Neuronal stem cell (in vitro differentiated cells): Measurements from ENCODE around the gene RBFOX2.
"Not testable (repeated sequence)": the region's sequence is repeated elsewhere in the genome, so short reads cannot be mapped to it uniquely, and the experiment has no call there.

ENCODE experiments used
- DNase-seq: peaks from one replicate; pipeline ENCODE4 v3.0.0-alpha.2; 2013; ENCODE audit warnings: low spot score
- H2AFZ ChIP-seq: one replicate; pipeline ENCODE4 v1.6.1; 2013; ENCODE audit warnings: mild to moderate bottlenecking, low read length, inconsistent platforms
- H2AK5ac ChIP-seq: 2 replicates; pipeline ENCODE4 v1.6.1; 2013; ENCODE audit warnings: low read depth, mild to moderate bottlenecking, inconsistent platforms, low read length, moderate library complexity, mixed read lengths
- H2BK120ac ChIP-seq: 2 replicates; pipeline ENCODE4 v1.6.1; 2013; ENCODE audit warnings: low read depth, mild to moderate bottlenecking, inconsistent platforms, low read length, moderate library complexity, mixed read lengths
- H2BK12ac ChIP-seq: one replicate; pipeline ENCODE4 v1.6.1; 2013; ENCODE audit warnings: low read length, inconsistent platforms
- H2BK15ac ChIP-seq: 2 replicates; pipeline ENCODE4 v1.6.1; 2013; ENCODE audit warnings: mild to moderate bottlenecking, low read length, inconsistent platforms, mixed read lengths
- H2BK5ac ChIP-seq: one replicate; pipeline ENCODE4 v1.6.1; 2013; ENCODE audit warnings: inconsistent platforms, mild to moderate bottlenecking, low read length, moderate library complexity
- H3K14ac ChIP-seq: one replicate; pipeline ENCODE4 v1.6.1; 2013; ENCODE audit warnings: low read length, inconsistent platforms
- H3K18ac ChIP-seq: 2 replicates; pipeline ENCODE4 v1.6.1; 2013; ENCODE audit warnings: low read length, inconsistent platforms
- H3K23ac ChIP-seq: 2 replicates; pipeline ENCODE4 v1.6.1; 2013; ENCODE audit warnings: low read depth, mild to moderate bottlenecking, mixed read lengths, low read length, inconsistent platforms; ENCODE audit not compliant: poor library complexity
- H3K27ac ChIP-seq: replicated peaks from 3 replicates; pipeline ENCODE4 v1.5.1; 2013; ENCODE audit warnings: low read length, inconsistent platforms
- H3K27me3 ChIP-seq, 3 experiments: 2 replicates each; pipeline ENCODE4 v1.6.1; 2013; ENCODE audit warnings: low read length in 3 of 3, mild to moderate bottlenecking in 2 of 3, inconsistent platforms in 1 of 3, low read depth in 1 of 3, mixed read lengths in 1 of 3, moderate library complexity in 1 of 3; ENCODE audit not compliant: control insufficient read depth in 3 of 3, insufficient read depth in 3 of 3
- H3K36me3 ChIP-seq, 2 donors: replicated peaks in 1 of 2; 2 replicates each; pipeline ENCODE4 v1.6.1; 2013; ENCODE audit warnings: low read length in 2 of 2; ENCODE audit not compliant: control insufficient read depth in 2 of 2, insufficient read depth in 2 of 2
- H3K4ac ChIP-seq: 2 replicates; pipeline ENCODE4 v1.6.1; 2013; ENCODE audit warnings: inconsistent platforms, mild to moderate bottlenecking, low read length, moderate library complexity
- H3K4me1 ChIP-seq, 2 donors: 1 replicate in 1 of 2; 2 replicates in 1 of 2; pipeline ENCODE4 v1.6.1; 2013; ENCODE audit warnings: low read length in 2 of 2, low read depth in 1 of 2; ENCODE audit not compliant: control insufficient read depth in 2 of 2, insufficient read depth in 1 of 2
- H3K4me2 ChIP-seq: one replicate; pipeline ENCODE4 v1.6.1; 2013; ENCODE audit warnings: mild to moderate bottlenecking, low read length, inconsistent platforms; ENCODE audit not compliant: insufficient read depth, poor library complexity, severe bottlenecking
- H3K4me3 ChIP-seq, 2 donors: 2 replicates each; pipeline ENCODE4 v1.5.1; 2013; ENCODE audit warnings: low read length in 2 of 2, mild to moderate bottlenecking in 2 of 2, inconsistent platforms in 1 of 2, moderate library complexity in 1 of 2
- H3K79me1 ChIP-seq: one replicate; pipeline ENCODE4 v1.6.1; 2013; ENCODE audit warnings: low read depth, mild to moderate bottlenecking, inconsistent platforms, low read length, moderate library complexity
- H3K9ac ChIP-seq: one replicate; pipeline ENCODE4 v1.6.1; 2013; ENCODE audit warnings: mild to moderate bottlenecking, low read depth, low read length, inconsistent platforms; ENCODE audit not compliant: poor library complexity
- H3K9me3 ChIP-seq, 2 donors: replicated peaks in 1 of 2; 2 replicates each; pipeline versions ENCODE3 to v1.6.1; 2013; ENCODE audit warnings: low read length in 2 of 2, mild to moderate bottlenecking in 2 of 2, inconsistent platforms in 1 of 2, low read depth in 1 of 2, mixed read lengths in 1 of 2, moderate library complexity in 1 of 2; ENCODE audit not compliant: control insufficient read depth in 2 of 2, insufficient read depth in 1 of 2
- H4K8ac ChIP-seq: one replicate; pipeline ENCODE4 v1.6.1; 2013; ENCODE audit warnings: low read depth, mild to moderate bottlenecking, inconsistent platforms, low read length, moderate library complexity
- H4K91ac ChIP-seq: one replicate; pipeline ENCODE4 v1.6.1; 2013; ENCODE audit warnings: low read length, low read depth, mild to moderate bottlenecking, inconsistent platforms; ENCODE audit not compliant: poor library complexity
- WGBS, 2 donors: extraction: QIAGEN DNeasy Blood & Tissue Kit; methylation state at CpG; one replicate each; pipeline ENCODE4 v1.1.7; 2013; ENCODE audit warnings: missing lambda C conversion rate in 2 of 2, mixed read lengths in 1 of 2; ENCODE audit not compliant: insufficient read length in 2 of 2, insufficient replicate concordance in 1 of 2; ENCODE audit errors: extremely low coverage in 2 of 2; 5-methylcytosine and 5-hydroxymethylcytosine counted together

RBFOX2 gene

GRCh38 chr22:35792506-35792905, 236.1 kb downstream of the RBFOX2 start:
- no peak overlapping the region for H2AFZ ChIP-seq
- no peak overlapping the region for H3K27ac ChIP-seq
- peaks cover 0 to 2% (median 0%) of the 10 kb centered on the region in 3 experiments for H3K27me3 ChIP-seq
- H3K9me3 ChIP-seq = peaks cover 0 to 5% of the 10 kb centered on the region in 2 donors
- H3K4me3 ChIP-seq = no peak overlapping the region
- no peak overlapping the region for H2BK5ac ChIP-seq
- H3K4me1 ChIP-seq = no peaks in the 10 kb centered on the region
- no peak overlapping the region for H2BK120ac ChIP-seq
- H3K9ac ChIP-seq = no peak overlapping the region
- no peak for DNase-seq
- H4K91ac ChIP-seq = no peak overlapping the region
- H2AK5ac ChIP-seq = no peak overlapping the region
- H2BK15ac ChIP-seq = no peak overlapping the region
- H3K4ac ChIP-seq = no peak overlapping the region
- no peak overlapping the region for H3K4me2 ChIP-seq
- H3K18ac ChIP-seq = no peak overlapping the region
- H3K36me3 ChIP-seq = peaks cover 0 to 40% of the 10 kb centered on the region in 2 donors
- H2BK12ac ChIP-seq = no peak overlapping the region
- no peak overlapping the region for H4K8ac ChIP-seq
- no peak overlapping the region for H3K23ac ChIP-seq
- no CpG with 5 or more reads among the region's 4 CpGs for WGBS, 2 donors
- H3K14ac ChIP-seq = no peak overlapping the region
- H3K79me1 ChIP-seq = peaks cover 2% of the 10 kb centered on the region

GRCh38 chr22:35791788-35792187, 236.8 kb downstream of the RBFOX2 start:
- H3K79me1 ChIP-seq, H3K27me3 ChIP-seq, H2AK5ac ChIP-seq, H3K4ac ChIP-seq, H3K4me3 ChIP-seq, H3K9ac ChIP-seq, H3K4me1 ChIP-seq, H3K14ac ChIP-seq, H2BK5ac ChIP-seq, H3K18ac ChIP-seq, H4K91ac ChIP-seq, H3K4me2 ChIP-seq, H3K23ac ChIP-seq, H2BK15ac ChIP-seq, H3K9me3 ChIP-seq, DNase-seq, H4K8ac ChIP-seq, H2BK120ac ChIP-seq, H3K27ac ChIP-seq, H2AFZ ChIP-seq, H2BK12ac ChIP-seq: not testable (repeated sequence)
- WGBS, 2 donors = no CpG with 5 or more reads among the region's 2 CpGs
- peaks cover 0 to 36% of the 10 kb centered on the region in 2 donors for H3K36me3 ChIP-seq

- Histone ChIP-seq H3K18ac (no peak overlapping the region), H2BK5ac (no peak overlapping the region), H3K14ac (no peak overlapping the region), H2BK120ac (no peak overlapping the region), H2BK15ac (no peak overlapping the region), H3K27ac (no peak overlapping the region), H3K36me3 (peaks cover 0 to 58% of the 10 kb centered on the region in 2 donors), H2AK5ac (no peak overlapping the region), H3K27me3 (peaks cover 0 to 2% (median 0%) of the 10 kb centered on the region in 3 experiments), H3K9ac (no peak overlapping the region), H3K79me1 (peaks cover 2% of the 10 kb centered on the region), H3K9me3 (no peaks in the 10 kb centered on the region), H3K23ac (no peak overlapping the region), H3K4me3 (no peak overlapping the region), H4K91ac (no peak overlapping the region), H3K4ac (no peak overlapping the region), H3K4me1 (peaks cover 0 to 3% of the 10 kb centered on the region in 2 donors), H2BK12ac (no peak overlapping the region), H3K4me2 (no peak overlapping the region), H4K8ac (no peak overlapping the region), H2AFZ (no peak overlapping the region)
- no CpG with 5 or more reads among the region's 4 CpGs for WGBS, 2 donors
- no peak for DNase-seq
Measured at GRCh38 chr22:35785181-35785923, 243.3 kb downstream of the RBFOX2 start.

- Histone ChIP-seq H3K4me3 (no peak overlapping the region), H2BK5ac (no peak overlapping the region), H4K91ac (no peak overlapping the region), H3K4me1 (peaks cover 0 to 3% of the 10 kb centered on the region in 2 donors), H2BK12ac (no peak overlapping the region), H2BK15ac (no peak overlapping the region), H3K79me1 (peaks cover 2% of the 10 kb centered on the region), H3K27me3 (peaks cover 0 to 2% (median 0%) of the 10 kb centered on the region in 3 experiments), H3K27ac (no peak overlapping the region), H2AFZ (no peak overlapping the region), H3K9ac (no peak overlapping the region), H3K18ac (no peak overlapping the region), H2AK5ac (no peak overlapping the region), H3K23ac (no peak overlapping the region), H2BK120ac (no peak overlapping the region), H3K36me3 (peaks cover 0 to 59% of the 10 kb centered on the region in 2 donors), H3K4me2 (no peak overlapping the region), H3K4ac (no peak overlapping the region), H3K14ac (no peak overlapping the region), H3K9me3 (no peaks in the 10 kb centered on the region), H4K8ac (no peak overlapping the region)
- WGBS, 2 donors = no CpG with 5 or more reads among the region's 21 CpGs
- no peak for DNase-seq
Measured at GRCh38 chr22:35784633-35785032, 244.0 kb downstream of the RBFOX2 start.
